Tibial nerve (tissue), 4 donors: ENCODE results near the gene FAAP20.

Experiments used
- CTCF ChIP-seq, 5 experiments: fragments of 200-600 bp in 3 of 5; fragments of 450-650 bp in 2 of 5; sonication (generic) in 3 of 5; IDR thresholded peaks; one replicate each; pipeline ENCODE4 v1.5.1; 2016 to 2019; ENCODE audit warnings: antibody characterized with exemption in 5 of 5, mild to moderate bottlenecking in 3 of 5, moderate library complexity in 2 of 5
- EP300 ChIP-seq, 2 donors: sonication (generic); formaldehyde crosslinking; IDR thresholded peaks; one replicate each; pipeline ENCODE4 v1.6.1; 2017; ENCODE audit warnings: antibody characterized with exemption in 2 of 2, mild to moderate bottlenecking in 1 of 2

GRCh38 chr1:2236695-2237677, 42.4 kb upstream of the FAAP20 start:
- no peak for TF ChIP-seq CTCF (IDR thresholded peaks at IDR 0.05)
- no peak for TF ChIP-seq EP300 (IDR thresholded peaks at IDR 0.05)
